Measurements from ENCODE around the gene PADI1.

PADI1 gene, protein sequence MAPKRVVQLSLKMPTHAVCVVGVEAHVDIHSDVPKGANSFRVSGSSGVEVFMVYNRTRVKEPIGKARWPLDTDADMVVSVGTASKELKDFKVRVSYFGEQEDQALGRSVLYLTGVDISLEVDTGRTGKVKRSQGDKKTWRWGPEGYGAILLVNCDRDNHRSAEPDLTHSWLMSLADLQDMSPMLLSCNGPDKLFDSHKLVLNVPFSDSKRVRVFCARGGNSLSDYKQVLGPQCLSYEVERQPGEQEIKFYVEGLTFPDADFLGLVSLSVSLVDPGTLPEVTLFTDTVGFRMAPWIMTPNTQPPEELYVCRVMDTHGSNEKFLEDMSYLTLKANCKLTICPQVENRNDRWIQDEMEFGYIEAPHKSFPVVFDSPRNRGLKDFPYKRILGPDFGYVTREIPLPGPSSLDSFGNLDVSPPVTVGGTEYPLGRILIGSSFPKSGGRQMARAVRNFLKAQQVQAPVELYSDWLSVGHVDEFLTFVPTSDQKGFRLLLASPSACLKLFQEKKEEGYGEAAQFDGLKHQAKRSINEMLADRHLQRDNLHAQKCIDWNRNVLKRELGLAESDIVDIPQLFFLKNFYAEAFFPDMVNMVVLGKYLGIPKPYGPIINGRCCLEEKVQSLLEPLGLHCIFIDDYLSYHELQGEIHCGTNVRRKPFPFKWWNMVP

DNA sequence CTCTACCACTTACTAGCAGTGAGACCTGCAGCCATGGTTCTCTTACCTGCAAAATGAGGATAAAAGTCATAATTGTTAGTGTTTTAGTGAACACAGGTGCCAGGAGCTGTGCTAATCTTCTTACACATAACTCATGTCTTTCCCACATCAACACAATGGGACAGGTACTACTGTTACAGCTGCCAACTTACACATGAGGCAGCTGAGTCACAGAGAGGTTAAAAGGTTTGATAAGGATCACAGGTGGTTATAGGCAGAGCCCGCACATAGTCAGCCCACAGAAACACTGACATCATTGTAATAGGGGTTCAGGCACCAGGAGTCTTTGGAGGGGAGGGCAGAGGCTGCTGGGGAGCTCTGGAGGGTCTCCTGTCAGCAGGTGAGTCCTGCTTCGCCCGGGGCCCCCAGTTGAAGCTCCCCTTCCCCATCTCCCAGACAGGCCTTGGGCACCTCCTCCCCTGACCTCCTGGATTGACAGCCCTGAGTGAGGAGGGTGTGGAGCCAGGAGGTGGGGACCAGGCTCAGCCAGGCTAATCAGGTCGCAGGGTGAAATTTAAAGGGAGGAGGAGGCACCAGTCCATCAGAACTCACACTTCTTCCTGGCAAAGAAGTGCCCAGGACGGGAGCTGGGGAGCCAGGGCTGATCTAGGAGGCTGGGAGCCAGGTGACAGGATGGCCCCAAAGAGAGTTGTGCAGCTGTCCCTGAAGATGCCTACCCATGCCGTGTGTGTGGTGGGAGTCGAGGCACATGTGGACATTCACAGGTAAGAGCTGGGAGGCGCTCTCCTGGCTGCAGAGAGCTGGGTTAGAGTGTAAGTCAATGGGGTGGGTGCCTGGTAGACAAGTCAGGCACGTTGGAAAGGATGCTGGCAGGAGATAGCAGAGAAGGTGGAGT, at the start of gene PADI1:
PADI1 (plus strand) TSS at position 583 of the 895 bp plus-strand sequence; CDS start at position 673, 90 bp downstream.
- no peak for DNase-seq

DNA sequence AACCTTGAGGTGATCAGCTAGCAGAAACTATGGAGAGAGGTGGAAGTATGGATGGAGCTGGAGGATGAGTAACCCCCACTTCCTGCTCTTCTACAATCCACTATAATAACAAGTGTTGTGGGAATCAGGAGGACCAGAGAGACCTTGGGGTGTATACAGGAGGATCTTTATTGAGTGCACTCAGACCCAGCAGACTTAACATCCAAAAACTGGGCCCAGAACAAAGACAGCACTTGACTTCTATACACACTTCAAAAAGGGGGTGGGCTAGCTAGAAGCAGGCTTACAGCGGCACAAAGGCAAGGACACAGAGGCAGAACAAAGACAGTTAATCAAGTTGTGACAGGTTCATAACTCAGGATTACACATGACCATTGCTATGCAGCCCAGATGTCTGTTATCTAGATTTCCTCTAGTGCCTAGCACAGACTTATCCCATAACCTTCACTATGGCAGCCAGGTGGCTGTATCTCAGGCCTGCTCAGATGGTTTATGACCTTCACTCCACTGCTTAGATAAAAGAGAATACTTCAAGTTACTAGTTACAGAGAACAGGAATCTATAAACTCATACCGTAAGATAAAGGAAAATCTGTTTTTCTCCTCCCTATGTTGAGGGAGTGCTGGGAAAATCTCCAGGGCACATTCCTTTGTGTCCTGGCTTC, 49.5 kb upstream of the PADI1 start:
- no peak for DNase-seq

GRCh38 chr1:17156108-17156507, 48.8 kb upstream of the PADI1 start:
- DNase-seq = no peak

DNA sequence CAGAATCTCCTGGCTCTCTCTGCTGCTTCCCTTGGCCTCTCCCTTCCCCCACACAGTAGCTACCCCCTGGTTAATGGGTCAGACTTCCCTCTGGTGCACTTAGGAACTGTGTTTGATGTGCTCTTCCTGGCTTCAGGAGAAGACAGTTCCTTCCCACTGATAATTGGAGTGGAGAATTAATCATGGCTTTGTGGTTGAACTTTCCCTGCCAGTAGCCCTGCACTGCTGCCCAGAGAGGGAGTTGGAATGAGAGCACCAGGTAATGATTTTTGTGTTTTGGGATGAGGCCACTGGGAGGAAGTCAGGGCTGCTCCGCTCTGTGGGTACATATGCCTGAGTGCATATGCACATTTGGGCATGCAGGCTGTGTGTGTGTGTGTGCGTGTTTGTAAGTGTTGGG, 46.0 kb upstream of the PADI1 start:
- DNase-seq = no peak

- no peak for DNase-seq
Measured at GRCh38 chr1:17161137-17161740, 43.7 kb upstream of the PADI1 start.

DNA sequence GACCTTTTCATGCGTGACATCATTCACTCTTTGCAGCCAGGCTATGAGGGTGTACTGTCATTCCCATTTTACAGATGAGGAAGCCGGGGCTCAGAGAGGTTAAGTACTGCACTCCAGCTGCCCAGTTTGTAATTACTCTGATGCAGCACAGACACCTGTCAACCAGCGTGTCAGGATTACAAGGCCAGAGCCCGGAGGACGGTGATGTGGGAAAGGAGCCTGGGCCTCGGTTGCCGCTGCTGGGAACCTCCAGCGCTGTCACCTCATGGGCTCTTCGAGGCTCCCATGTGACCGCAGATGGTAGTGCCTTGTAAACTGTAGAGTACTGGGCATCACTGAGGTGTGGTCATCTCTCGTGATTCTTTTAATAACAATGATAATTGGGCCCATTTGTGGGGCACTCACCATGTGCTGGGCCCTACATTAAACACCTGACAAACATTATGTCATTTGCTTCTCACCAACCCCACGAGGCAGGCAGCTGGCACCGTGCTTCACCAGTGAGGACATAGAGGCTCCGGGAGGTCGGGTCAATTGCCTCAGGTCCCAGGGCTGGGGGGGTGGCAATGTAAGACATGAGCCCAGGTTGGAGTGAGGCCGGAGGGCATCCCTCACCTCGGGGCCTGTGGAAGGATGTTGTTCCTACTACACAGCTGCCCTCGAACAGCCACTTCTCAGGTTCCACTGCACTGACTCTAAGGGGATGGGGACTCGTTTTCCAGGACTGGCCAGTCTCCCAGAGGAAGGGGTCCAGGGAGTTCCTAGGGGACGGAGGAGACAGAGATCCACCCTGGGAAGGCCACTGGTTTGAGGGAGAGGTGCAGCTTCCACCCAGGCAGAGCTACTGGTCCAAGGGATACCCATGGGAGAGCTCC, 42.8 kb upstream of the PADI1 start:
- no peak for DNase-seq

DNA sequence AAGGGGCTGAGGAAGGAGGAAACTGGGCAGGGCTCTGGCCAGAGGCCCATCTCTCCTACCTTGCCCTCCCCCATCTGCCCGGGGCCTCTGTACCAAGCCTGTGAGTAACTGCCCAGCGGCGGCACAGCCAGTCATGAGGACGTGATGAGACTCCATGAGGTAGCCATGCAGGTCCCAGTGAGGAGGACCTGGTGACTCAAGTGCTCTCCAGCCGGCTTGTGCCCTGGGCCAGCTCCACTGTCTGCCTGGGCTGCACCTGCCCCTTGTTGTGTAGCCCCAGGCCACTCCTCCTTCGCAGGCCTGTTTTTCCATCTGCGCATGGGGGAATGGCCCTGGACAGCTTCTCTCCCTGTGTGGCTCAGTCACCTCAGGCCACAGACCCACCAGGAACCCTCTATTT, 42.0 kb upstream of the PADI1 start:
- DNase-seq = no peak

GRCh38 chr1:17163371-17163770, 41.6 kb upstream of the PADI1 start:
- no peak for DNase-seq

- DNase-seq = no peak
Measured at GRCh38 chr1:17163789-17164666, 40.9 kb upstream of the PADI1 start.

DNA sequence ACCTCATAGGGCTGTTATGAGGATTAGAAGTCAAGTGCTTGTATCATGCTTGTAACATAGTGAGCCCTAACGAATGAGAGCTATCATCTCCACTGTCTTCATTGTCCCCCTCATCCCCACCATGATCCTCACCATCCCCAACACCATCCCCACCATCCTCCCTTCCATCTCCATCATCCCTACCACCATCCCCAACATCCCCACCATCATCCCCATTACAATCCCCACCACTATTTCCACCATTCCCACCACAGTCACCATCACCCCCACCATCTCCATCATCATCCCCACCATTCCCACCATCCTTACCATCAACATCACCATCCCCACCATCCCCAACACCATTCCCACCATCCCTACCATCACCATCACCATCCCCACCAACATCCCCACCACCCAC, 39.1 kb upstream of the PADI1 start:
- no peak for DNase-seq

- no peak for DNase-seq
Measured at GRCh38 chr1:17167041-17167785, 37.7 kb upstream of the PADI1 start.

- DNase-seq = no peak
Measured at GRCh38 chr1:17167786-17168090, 37.2 kb upstream of the PADI1 start.

DNA sequence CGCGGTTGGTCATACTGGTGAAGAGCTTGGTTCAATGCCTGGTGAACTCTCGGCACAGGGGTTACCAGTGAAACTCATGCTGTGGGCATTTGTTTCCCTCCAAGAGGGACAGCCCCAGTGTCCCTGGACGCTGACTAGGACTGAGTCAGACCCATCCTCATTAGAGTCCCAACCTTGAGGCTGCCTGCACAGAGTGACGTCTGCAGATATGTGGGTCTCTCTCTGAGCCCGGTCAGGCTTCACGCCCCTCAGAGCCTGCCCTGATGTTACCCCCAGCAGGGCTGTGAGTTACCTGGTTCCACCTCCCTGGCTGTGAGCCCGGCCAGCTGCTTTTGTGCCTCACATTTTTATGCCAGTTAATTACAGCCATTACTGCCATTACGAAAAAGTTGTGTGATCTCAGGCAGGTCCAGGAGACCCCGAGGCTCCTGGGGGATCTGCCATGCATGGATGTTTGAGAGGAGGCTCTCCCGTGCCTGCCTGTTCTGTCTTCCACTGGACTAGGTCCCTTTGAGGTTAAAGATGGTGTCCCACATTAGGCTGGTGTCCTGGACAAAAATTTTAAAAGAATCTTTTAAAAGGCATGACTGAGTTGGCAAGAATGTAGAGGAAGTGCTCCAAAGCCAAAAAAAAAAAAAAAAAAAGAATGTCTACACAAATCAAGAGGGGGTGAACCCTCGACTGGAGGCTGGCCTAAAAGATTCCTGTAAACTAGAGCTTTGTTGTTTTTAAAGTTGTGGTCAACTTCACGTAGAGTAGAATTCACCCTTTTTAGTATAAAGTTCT, 36.6 kb upstream of the PADI1 start:
- DNase-seq = no peak

DNA sequence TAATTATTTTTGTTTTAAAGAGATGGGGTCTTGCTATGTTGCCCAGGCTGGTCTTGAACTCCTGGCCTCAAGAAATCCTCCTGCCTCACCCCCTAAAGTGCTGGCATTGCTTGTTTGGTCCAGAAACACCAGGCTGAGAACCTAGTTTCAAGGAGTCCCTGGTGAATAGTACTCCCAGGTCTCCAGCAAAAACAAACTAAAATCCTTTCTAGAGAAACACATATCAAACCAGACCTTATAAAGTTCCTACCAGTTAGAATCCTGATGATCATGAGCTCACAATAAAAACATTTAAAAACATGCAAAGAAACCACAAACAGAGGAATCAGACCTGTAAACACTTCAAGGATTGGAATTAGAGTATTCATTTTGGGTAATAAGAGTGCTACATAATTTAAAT, 34.4 kb upstream of the PADI1 start:
- DNase-seq = no peak

DNA sequence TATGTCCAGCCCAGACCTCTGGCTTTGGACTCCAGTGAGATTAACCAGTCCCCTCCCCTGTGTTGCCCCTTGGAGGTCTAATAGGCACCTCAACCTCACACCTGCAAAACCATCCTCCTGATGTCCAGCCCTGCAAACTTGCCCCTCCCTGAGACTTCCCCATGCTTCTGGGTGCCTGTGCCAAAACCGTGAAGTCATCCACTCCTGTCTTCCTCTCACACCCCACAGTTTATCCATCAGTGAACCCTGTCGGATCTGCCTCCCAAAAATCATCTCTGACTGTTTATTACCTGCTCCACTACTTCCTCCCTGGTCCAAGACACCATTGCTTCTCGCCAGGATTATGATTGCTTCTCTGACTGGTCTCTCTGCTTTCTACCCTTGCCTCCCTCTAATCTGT, 31.7 kb upstream of the PADI1 start:
- no peak for DNase-seq

- no peak for DNase-seq
Measured at GRCh38 chr1:17176306-17177061, 28.4 kb upstream of the PADI1 start.

DNA sequence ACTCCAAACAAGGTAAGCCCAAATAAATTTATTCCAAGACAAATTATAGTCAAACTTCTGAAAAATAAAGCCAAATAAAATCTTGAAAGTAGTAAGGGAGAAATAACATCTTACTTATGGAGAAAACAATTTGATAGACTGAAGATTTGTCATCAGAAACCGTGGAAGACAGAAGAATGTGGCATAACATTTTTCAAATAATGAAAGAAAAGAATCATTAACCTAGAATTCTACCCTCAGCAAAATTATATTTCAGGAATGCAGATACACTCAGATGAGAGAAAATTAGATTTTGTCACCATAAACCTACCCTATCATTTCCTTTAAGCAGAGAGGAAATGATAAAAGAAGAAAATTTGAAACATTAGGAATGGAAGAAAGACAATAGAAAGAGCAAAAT, 27.3 kb upstream of the PADI1 start:
- DNase-seq = no peak

GRCh38 chr1:17181781-17182464, 23.0 kb upstream of the PADI1 start:
- no peak for DNase-seq
